ENCODE measurements around the gene SIX5.

Gene SIX5

GRCh38 chr19:45772912-45773311, 3.9 kb upstream of the SIX5 start:
- DNase-seq, result no peak

GRCh38 chr19:45772130-45772840, 3.2 kb upstream of the SIX5 start:
- DNase-seq, result no peak

GRCh38 chr19:45771311-45771933, 2.4 kb upstream of the SIX5 start:
- no peak for DNase-seq

GRCh38 chr19:45770192-45771101, 1.4 kb upstream of the SIX5 start:
- peak; percentile 87 to 91 for DNase-seq

- DNase-seq, result no peak
Measured at GRCh38 chr19:45769821-45770191, 754 bp upstream of the SIX5 start.

- peak; percentile 21 to 37 for DNase-seq
Measured at GRCh38 chr19:45768655-45768983, 433 bp downstream of the SIX5 start.

- DNase-seq, result peak in 1 of 2 experiments; percentile 25
Measured at GRCh38 chr19:45767881-45768654, 984 bp downstream of the SIX5 start.

GRCh38 chr19:45767410-45767880, 1.6 kb downstream of the SIX5 start:
- DNase-seq, result no peak

GRCh38 chr19:45766869-45767346, 2.1 kb downstream of the SIX5 start:
- DNase-seq, result no peak

GRCh38 chr19:45766296-45766868, 2.7 kb downstream of the SIX5 start:
- no peak for DNase-seq

- DNase-seq, result no peak
Measured at GRCh38 chr19:45765702-45766295, 3.3 kb downstream of the SIX5 start.

GRCh38 chr19:45764945-45765701, 3.9 kb downstream of the SIX5 start:
- DNase-seq, result no peak

- DNase-seq, result no peak
Measured at GRCh38 chr19:45764475-45764874, 4.6 kb downstream of the SIX5 start.

GRCh38 chr19:45763691-45764294, 5.3 kb downstream of the SIX5 start:
- DNase-seq, result no peak

- DNase-seq, result no peak
Measured at GRCh38 chr19:45762870-45763631, 6.0 kb downstream of the SIX5 start.

- DNase-seq, result no peak
Measured at GRCh38 chr19:45761714-45762113, 7.3 kb downstream of the SIX5 start.

GRCh38 chr19:45758921-45759320, 10.1 kb downstream of the SIX5 start:
- DNase-seq, result no peak

- no peak for DNase-seq
Measured at GRCh38 chr19:45757695-45758094, 11.4 kb downstream of the SIX5 start.

- no peak for DNase-seq
Measured at GRCh38 chr19:45754323-45754722, 14.7 kb downstream of the SIX5 start.

- no peak for DNase-seq
Measured at GRCh38 chr19:45753548-45753947, 15.5 kb downstream of the SIX5 start.
